ENCODE data around the gene FSCN2.

GRCh38 chr17:81518113-81518784 is 9.9 kb upstream of the FSCN2 start:
- TF ChIP-seq CTCF (IDR thresholded peaks at IDR 0.05) (no peak), POLR2A (IDR thresholded peaks at IDR 0.05) (no peak)
